HG02840 (cell line): ENCODE measurements around the gene GABRA5.

Source experiments
- ATAC-seq: cut with Tn5 transposase; IDR thresholded peaks from one replicate; pipeline ENCODE4 v1.9.1; 2021; ENCODE audit warnings: mild to moderate bottlenecking, moderate library complexity, moderate number of reproducible peaks; ENCODE audit not compliant: unreplicated experiment, low FRiP score

Gene GABRA5

GRCh38 chr15:26981492-26981891, 114.6 kb downstream of the GABRA5 start:
- no peak for ATAC-seq

- ATAC-seq, result no peak
These were observed 117.0 kb downstream of the GABRA5 start for GRCh38 chr15:26983822-26984221.

GRCh38 chr15:26985050-26985449, 118.2 kb downstream of the GABRA5 start:
- no peak for ATAC-seq

- ATAC-seq, result no peak
These were observed 129.4 kb downstream of the GABRA5 start for GRCh38 chr15:26996250-26996649.
